ENCODE measurements around the gene ADARB1.

ADARB1 gene

DNA sequence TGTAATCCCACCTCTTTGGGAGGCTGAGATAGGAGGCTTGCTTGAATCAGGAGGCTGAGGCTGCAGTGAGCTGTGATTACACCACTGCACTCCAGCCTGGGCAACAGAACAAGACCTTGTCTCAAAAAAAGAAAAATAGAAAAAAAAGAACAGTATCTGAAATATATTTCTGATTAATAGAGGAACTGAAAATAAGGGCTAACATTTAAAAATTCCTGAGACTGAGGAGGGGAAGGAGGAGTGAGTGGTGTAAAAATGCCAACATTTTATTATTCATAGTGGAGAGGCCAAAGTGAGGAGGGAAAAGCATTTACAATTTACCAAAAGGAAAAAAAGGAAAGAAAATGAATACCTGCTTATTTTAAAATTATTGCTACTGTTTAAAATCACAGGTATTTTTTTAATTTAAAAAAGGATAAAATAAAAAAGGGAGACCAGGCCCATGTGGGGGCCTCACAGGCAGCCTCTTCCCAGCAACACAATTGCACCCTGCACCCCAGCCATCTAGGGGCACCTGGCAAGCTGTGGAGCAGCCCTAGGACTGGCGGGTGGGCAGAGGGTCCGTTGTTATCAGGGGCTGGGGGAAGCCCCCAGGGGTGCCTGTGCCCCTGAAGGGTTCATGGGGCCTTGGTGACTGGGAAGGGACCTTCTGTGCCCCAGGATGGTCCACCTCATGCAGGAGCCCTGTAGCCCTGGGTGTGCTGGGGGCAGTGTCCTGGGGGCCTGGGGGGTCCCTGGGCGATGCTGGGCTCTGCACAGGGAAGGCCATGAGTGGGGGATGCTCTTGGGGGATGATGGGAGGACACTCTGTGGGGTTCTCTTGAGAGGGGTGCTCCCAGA is 34.8 kb upstream of the ADARB1 start:
- no peak for DNase-seq (ENCODE audit: low spot score)

DNA sequence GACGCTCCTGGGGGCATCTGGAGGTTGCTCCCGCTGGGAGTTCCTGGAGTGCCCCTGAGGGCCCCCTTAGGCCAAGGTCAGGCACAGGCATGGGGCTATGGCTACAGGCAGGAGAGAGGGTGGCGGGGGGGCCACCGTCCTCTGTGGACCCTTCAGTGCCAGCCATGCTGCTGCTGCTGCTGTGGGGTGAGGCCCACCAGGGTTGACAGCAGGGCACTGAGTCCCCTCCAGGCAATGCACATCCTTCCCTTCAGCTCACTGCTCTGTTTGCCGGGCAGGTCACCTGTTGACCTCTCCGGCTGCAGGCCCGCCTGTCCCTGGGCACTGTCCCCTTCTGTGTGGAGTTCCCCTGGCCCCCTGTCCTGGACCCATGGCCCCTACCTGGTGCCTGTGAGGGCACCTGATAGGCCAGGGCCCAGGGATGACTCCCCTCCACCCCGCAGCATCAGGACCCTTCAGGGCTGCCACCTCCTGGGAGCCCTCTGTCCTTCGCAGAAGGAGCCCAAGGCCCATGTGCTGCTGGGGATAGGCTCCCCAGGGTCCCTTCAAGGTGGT is 34.1 kb upstream of the ADARB1 start:
- DNase-seq (ENCODE audit: low spot score): no peak

DNA sequence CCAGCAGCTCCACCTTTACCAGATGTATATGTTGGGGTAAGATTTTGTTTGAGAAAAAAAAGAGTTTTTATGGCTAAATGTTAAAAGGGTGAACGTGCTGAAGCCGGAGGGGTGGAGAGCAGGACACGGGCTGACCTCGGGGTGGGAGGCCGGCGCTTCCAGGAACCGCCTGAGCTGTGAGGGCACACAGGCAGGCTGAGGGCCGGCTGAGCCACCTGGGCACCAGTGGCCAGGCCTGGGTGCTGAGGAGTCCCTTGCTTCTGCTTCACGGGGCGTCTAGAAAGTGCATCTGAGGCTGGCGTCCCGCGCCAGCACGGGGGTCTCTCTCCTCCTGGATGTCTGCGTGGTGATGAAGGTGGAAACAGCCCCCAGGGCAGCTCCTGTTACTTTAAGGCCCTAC is 33.6 kb upstream of the ADARB1 start:
- DNase-seq (ENCODE audit: low spot score): no peak

GRCh38 chr21:45041351-45041805 is 33.0 kb upstream of the ADARB1 start:
- no peak for DNase-seq (ENCODE audit: low spot score)

GRCh38 chr21:45041984-45042663 is 32.3 kb upstream of the ADARB1 start:
- no peak for DNase-seq (ENCODE audit: low spot score)

DNA sequence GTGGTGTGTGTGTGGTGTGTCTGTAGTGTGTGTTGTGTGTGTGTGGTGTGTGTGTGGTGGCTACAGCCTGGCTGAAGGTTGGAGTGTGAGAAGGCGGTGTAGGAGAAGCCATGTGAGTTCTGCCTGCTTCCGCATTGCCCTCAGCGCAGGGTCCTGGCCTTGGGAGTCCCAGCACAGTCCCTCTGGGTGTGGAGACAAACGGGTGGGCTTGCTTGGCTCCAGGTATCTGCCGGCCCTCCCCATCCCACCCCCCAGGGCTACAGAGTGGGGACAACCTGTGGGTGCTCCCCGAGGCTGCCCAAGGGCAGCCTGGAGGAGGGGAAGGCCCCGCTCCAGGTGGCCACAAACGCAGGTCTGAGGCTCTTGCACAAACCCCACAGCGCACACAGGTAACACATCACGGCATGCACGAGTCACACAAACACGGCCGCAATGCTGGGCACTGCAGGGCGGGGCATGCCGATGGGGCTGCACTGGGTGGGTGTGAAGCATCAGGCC is 31.7 kb upstream of the ADARB1 start:
- DNase-seq (ENCODE audit: low spot score): no peak

DNA sequence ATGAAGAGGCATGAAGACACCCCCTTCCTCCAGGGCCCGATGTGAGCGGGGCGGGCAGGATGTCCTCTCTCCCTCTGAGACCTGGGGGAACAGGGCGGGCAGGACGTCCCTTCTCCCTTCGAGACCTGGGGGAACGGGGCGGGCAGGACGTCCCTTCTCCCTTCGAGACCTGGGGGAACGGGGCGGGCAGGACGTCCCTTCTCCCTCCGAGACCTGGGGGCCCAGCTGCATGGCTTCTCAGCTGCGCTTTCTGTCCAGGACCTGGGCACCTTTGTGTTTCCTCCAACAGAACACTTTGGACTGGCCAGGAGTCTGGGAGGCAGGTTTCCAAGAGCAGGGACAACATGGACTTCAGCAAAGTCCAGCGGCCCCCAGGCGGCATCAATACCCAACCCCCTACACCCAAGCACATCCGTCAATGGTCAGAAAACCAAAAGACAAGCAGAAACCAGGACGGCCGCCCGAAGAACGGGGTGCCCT is 30.8 kb upstream of the ADARB1 start:
- no peak for DNase-seq (ENCODE audit: low spot score)

DNA sequence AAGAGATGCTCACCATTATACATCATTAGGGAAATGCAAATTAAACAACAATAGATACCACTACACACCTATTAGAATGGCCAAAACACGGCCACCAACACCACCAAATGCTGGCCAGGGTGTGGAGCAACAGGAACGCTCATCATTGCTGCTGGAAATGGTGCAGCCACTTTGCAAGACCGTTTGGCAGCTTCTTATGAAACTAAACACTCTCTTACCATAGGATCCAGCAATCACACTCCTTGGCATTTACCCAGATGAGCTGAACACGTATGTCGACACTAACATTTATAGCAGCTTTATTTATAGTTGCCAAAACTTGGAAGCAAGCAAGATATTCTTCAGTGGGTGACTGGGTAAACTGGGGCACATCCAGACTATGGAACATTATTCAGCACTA is 28.9 kb upstream of the ADARB1 start:
- no peak for DNase-seq (ENCODE audit: low spot score)

GRCh38 chr21:45047257-45047656 is 27.1 kb upstream of the ADARB1 start:
- no peak for DNase-seq (ENCODE audit: low spot score)

- no peak for DNase-seq (ENCODE audit: low spot score)
Measured at GRCh38 chr21:45048026-45048698, 26.2 kb upstream of the ADARB1 start.

- no peak for DNase-seq (ENCODE audit: low spot score)
Measured at GRCh38 chr21:45048968-45049367, 25.4 kb upstream of the ADARB1 start.

GRCh38 chr21:45049714-45050344 is 24.6 kb upstream of the ADARB1 start:
- no peak for DNase-seq (ENCODE audit: low spot score)

DNA sequence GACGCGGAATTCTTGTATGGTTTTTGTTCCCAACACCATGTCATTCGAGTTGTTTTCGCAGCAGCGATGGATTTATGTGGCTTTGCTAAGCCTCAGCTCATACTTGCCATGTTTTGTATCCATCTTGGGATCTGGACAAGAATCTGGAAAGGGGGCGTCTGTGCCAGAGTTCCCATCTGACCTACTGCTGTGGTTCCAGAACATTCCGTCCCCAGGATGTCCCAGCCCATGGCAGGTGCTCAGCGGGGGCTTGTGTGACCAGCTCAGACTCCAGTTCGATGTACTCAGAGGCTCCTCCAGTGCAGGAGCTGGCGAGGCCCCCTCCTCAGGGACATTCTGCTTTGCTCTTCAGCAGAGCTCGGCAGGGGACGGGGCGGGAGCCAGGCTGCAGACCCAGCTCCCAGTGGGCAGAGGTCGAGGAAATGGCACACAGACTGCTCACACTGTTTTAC is 24.0 kb upstream of the ADARB1 start:
- DNase-seq (ENCODE audit: low spot score): no peak

- DNase-seq (ENCODE audit: low spot score): no peak
Measured at GRCh38 chr21:45050797-45051489, 23.4 kb upstream of the ADARB1 start.

DNA sequence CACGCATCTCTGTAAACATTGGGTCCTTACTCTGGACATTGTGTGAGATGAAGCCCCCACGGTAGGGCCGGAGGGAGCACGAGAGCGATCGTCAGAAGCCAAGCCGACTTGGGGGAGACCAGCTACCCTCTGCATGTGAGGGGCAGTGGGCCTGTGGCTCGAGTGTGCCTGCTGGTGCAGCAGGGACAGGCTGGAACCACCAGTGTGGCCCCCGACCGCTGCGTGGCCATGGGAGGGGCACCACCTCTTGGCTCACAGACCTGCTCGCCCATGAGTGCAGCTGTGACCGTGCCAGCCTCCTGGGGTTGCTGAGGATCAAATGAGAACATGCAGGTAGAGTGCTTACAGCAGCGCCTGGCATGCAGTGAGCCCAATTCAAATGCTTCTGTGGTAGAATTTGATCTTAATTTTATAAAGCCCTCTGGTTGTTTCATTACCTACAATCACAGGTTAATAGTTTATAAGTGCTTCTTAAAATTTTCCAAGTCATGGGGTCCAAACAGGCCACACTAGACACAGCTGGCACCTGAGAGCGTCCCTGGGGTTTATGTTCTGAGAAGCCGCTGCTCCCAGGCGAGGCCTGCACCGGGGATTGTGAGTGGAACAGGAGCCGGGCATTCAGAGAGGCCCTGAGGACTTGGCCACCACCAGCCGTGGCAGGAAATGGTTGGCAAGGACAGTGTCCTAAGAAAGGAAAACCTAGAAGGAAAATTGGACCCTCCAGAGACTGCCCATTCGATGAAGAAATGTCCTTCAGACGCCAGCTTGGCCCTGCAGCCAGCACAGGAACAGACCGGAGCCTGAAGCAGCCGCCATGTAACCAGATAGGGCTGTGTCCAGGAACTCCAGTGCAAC is 22.6 kb upstream of the ADARB1 start:
- no peak for DNase-seq (ENCODE audit: low spot score)

GRCh38 chr21:45052960-45053359 is 21.4 kb upstream of the ADARB1 start:
- DNase-seq (ENCODE audit: low spot score): no peak

DNA sequence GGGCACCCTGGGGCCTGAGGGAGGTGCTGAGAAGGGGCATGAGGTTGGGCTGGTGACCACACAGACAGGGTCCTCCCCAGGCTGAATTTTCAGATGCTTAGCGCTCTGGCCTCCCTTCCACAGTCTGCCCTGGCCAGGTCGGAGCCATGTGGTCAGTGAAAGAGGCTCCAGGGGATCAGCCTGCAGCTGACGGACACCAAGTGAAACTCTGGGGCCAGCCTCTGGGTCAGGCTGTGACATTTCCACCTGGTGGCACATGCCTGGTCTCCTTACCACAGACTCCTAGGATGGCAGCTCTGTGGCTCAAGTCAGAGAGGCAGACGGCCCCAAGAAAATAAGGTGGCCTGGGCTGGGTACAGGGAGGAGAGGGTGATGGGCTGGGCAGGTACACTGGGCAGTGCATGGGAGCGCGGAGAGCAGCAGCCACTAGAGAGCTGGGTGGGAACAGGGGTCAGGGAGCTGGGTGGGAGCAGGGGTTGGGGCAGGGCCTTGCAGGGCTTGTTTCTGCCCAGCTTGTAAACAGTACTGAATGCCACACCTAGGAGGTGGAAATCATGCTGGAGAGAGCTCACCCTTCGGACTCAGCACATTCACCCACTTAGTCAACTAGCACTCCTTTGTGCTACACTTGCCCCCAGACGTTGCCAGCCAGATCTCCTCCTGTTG is 20.7 kb upstream of the ADARB1 start:
- DNase-seq (ENCODE audit: low spot score): no peak

GRCh38 chr21:45054227-45054926 is 20.0 kb upstream of the ADARB1 start:
- DNase-seq (ENCODE audit: low spot score): no peak

All from hematopoietic multipotent progenitor cell treated with erythropoietin and hydrocortisone succinate and interleukin-3 and kit ligand, for 17 days (in vitro differentiated cells).